Activated T-cell treated with anti-CD3 and anti-CD28 coated beads, Interleukin-2, amount 50 U/mL, for 24 hours (primary cell): ENCODE measurements around the gene SRF.

ENCODE experiments used
- DNase-seq: peaks from one replicate; pipeline ENCODE4 v3.0.0-alpha.2; 2020
- H3K27ac Mint-ChIP-seq: 2 replicates; pipeline ENCODE4 v1.8.0; 2020; ENCODE audit warnings: mild to moderate bottlenecking, mixed read lengths
- H3K27me3 Mint-ChIP-seq: 2 replicates; pipeline ENCODE4 v1.8.0; 2020; ENCODE audit warnings: mixed read lengths
- H3K36me3 Mint-ChIP-seq: 2 replicates; pipeline ENCODE4 v1.8.0; 2020; ENCODE audit warnings: low read depth, mixed read lengths
- H3K4me1 Mint-ChIP-seq: 2 replicates; pipeline ENCODE4 v1.8.0; 2020; ENCODE audit warnings: low read depth, mixed read lengths
- H3K4me3 Mint-ChIP-seq: 2 replicates; pipeline ENCODE4 v1.8.0; 2020; ENCODE audit warnings: mild to moderate bottlenecking, moderate library complexity, mixed read lengths
- H3K9me3 Mint-ChIP-seq: 2 replicates; pipeline ENCODE4 v1.8.0; 2020; ENCODE audit warnings: mixed read lengths

SRF gene

DNA sequence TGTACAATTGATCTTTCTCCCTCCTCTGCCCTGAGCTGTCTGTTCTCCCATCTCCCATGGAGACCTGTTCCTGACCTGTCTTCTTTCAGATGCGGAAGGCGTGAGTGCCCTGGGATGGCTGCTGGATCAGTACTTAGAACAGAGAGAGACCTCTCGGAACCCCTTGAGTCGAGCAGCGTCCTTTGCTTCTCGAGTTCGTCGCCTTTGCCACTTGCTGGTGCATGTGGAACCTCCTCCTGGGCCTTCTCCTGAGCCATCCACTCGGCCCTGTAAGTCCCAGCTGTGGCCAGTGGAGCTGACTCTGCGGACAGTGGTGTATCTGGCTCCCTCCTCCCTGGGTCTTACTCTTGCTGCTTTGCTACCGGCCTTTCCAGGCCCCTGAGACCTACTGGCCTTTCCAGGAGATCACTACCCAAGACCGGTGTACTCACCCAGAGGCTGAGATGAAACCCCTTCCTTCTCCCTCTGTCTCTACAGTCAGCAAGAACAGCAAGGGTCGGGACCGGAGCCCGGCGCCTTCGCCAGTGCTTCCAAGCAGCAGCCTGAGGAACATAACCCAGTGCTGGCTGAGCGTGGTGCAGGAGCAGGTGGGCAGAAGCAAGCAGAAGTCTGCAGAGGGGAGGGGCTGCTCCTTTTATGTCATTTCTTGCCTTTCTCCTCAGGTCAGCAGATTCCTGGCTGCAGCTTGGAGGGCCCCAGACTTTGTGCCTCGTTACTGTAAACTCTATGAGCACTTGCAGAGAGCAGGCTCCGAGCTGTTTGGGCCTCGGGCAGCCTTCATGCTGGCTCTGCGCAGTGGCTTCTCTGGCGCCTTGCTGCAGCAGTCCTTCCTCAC, 33.4 kb downstream of the SRF start:
- Mint-ChIP-seq H3K4me1 (no peaks in the 10 kb centered on the region), H3K36me3 (peaks cover 67% of the 10 kb centered on the region), H3K27me3 (no peaks in the 10 kb centered on the region), H3K27ac (no peak overlapping the region), H3K9me3 (no peaks in the 10 kb centered on the region), H3K4me3 (no peak overlapping the region)
- DNase-seq = no peak

DNA sequence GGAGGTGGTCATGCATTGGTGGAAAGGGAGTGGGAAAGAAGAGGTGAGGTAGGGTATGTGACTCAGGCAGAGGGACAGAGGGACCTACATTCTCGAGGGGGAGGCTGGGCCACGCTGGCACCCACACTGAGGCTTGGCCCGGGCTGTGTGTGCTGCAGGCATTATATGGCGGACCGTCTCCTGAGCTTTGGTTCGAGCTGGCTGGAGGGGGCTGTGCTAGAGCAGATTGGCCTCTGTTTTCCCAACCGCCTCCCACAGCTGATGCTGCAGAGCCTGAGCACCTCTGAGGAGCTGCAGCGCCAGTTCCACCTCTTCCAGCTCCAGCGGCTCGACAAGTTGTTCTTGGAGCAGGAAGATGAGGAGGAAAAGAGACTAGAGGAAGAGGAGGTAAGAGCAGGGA, 34.8 kb downstream of the SRF start:
- peaks cover 59% of the 10 kb centered on the region for H3K36me3 Mint-ChIP-seq
- no peak for DNase-seq
- H3K27me3 Mint-ChIP-seq = no peaks in the 10 kb centered on the region
- no peak overlapping the region for H3K27ac Mint-ChIP-seq
- no peaks in the 10 kb centered on the region for H3K4me1 Mint-ChIP-seq
- H3K4me3 Mint-ChIP-seq = no peak overlapping the region
- no peaks in the 10 kb centered on the region for H3K9me3 Mint-ChIP-seq

DNA sequence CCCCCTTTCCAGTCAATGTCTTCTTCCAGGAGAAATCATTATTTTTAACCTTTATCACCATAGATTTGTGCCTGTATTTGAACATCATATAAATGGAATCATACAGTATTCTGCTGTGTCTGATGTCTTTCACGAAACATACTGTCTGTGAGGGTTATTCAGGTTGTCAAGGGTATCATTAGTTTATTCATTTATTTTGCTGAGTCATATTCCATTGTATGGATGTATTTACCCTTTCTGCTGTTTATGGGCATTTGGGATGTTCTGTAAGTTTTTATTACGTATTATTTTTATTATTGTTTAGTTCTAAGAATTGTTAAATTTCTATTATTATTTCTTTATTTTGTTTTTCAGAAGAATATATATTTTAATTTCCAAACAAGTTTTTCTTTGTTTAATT, 36.2 kb downstream of the SRF start:
- Mint-ChIP-seq H3K27me3 (no peaks in the 10 kb centered on the region), H3K4me1 (no peaks in the 10 kb centered on the region), H3K27ac (peak overlapping the region; percentile 7), H3K9me3 (no peaks in the 10 kb centered on the region), H3K4me3 (no peak overlapping the region), H3K36me3 (peaks cover 51% of the 10 kb centered on the region)
- DNase-seq = no peak

DNA sequence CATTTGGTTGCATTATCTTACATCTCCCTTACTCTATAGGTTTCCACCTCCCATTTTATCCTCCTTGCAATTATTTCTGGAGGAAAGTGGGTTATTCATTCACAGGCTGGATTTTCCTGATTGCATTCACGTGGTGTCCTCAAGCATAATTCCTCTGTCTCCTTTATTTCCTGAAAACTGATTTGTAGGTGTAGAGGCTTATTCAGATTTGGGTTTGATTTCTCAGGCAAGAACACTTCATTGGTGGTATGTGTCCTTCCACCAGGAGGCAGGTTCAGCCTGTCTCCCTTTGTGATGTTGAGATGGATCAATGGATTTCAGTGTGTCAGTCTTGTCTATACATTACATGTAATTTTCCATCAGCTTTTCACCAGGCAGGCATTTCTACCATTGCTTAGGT, 40.9 kb downstream of the SRF start:
- Mint-ChIP-seq H3K9me3 (no peaks in the 10 kb centered on the region), H3K4me3 (no peak overlapping the region), H3K27me3 (no peaks in the 10 kb centered on the region), H3K4me1 (no peaks in the 10 kb centered on the region), H3K27ac (no peak overlapping the region), H3K36me3 (peaks cover 54% of the 10 kb centered on the region)
- DNase-seq = no peak

DNA sequence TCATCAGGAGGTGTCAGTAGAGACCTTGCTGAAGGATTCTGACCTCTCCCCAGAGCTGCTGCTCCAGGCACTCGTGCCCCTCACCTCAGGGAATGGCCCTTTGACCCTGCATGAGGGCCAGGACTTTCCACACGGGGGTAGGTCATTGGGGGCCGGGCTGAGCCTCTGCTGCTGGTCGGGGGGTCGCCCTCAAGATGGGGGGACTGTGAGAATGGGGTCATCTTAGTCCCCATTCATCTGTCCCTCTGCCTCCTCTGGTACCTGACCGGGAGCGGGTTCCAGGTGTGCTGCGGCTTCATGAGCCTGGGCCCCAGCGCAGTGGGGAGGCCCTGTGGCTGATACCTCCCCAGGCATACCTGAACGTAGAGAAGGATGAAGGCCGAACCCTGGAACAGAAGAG, 42.4 kb downstream of the SRF start:
- Mint-ChIP-seq H3K36me3 (peaks cover 61% of the 10 kb centered on the region), H3K9me3 (no peaks in the 10 kb centered on the region), H3K4me1 (no peaks in the 10 kb centered on the region), H3K4me3 (no peak overlapping the region), H3K27me3 (no peaks in the 10 kb centered on the region), H3K27ac (no peak overlapping the region)
- DNase-seq = no peak

DNA sequence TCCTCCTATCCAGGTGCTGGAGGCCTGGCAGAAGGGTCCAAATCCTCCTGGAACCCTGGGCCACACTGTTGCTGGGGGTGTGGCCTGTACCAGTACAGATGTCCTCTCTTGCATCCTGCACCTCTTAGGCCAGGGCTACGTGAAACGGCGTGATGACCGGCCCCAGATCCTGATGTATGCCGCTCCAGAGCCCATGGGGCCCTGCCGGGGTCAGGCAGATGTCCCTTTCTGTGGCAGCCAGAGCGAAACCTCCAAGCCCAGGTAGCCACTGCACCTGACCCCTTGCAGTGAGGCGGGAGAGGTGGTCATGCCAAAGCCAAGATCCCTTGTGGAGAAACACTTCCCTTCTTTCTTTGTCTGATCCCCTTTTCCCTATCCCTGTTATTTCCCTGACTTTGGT, 44.0 kb downstream of the SRF start:
- Mint-ChIP-seq H3K9me3 (no peaks in the 10 kb centered on the region), H3K36me3 (peaks cover 73% of the 10 kb centered on the region), H3K27ac (no peak overlapping the region), H3K27me3 (no peaks in the 10 kb centered on the region), H3K4me3 (no peak overlapping the region), H3K4me1 (no peaks in the 10 kb centered on the region)
- no peak for DNase-seq

DNA sequence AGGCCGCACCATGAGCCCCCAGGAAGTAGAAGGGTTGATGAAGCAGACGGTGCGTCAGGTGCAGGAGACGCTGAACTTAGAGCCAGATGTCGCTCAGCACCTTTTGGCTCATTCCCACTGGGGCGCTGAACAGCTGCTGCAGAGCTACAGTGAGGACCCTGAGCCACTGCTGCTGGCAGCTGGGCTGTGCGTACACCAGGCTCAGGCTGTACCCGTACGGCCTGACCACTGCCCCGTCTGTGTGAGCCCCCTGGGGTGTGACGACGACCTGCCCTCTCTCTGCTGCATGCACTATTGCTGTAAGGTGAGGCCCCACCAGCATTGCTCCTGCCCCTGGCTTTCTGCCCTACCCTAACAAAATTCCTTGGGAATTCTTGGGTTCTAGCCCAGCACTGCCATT, 45.1 kb downstream of the SRF start:
- Mint-ChIP-seq H3K4me1 (peaks cover 5% of the 10 kb centered on the region), H3K9me3 (no peaks in the 10 kb centered on the region), H3K27me3 (no peaks in the 10 kb centered on the region), H3K36me3 (peaks cover 79% of the 10 kb centered on the region), H3K27ac (no peak overlapping the region), H3K4me3 (no peak overlapping the region)
- no peak for DNase-seq

DNA sequence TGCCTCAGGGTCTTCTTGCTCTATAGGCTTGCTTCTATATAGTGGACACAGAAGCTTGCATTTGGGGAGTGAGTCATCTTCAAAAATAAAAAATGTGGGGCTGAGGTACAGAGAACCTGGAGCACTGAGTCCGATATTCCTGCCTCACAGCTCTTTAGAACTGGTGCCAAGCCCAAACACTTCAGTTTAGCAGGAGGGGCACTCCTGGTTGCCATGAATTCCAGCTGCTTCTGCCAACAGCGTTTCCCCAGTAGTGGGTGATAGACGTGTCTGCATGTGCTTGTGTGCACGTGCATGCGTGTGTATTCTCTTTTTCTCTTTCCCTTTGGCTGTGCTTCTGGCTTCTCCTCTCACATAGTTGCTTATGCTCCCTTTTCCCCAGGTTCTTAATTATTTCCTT, 46.3 kb downstream of the SRF start:
- no peak for DNase-seq
- Mint-ChIP-seq H3K36me3 (peaks cover 87% of the 10 kb centered on the region), H3K9me3 (no peaks in the 10 kb centered on the region), H3K27ac (no peak overlapping the region), H3K27me3 (no peaks in the 10 kb centered on the region), H3K4me3 (no peak overlapping the region), H3K4me1 (peaks cover 15% of the 10 kb centered on the region)

DNA sequence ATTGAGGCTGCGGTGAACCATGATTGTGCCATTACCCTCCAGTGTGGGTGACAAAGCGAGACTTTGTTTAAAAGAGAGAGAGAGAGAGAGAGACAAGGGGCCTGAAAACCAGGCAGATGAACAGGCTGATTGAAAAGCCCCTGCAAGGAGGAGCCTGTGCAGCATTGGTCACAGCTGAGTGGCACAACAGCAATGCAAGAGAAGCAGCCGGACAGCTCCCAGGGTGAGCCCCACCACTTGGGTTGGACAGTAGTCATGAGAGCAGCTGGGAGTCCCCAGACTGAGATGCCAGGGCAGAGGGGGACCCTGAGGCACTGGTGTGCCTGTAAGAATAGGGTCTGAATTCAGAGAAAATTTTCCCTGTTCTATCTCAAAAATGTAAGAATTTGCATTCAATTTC, 48.0 kb downstream of the SRF start:
- Mint-ChIP-seq H3K4me1 (peaks cover 32% of the 10 kb centered on the region), H3K27me3 (no peaks in the 10 kb centered on the region), H3K36me3 (peaks cover 92% of the 10 kb centered on the region), H3K4me3 (no peak overlapping the region), H3K9me3 (no peaks in the 10 kb centered on the region), H3K27ac (no peak overlapping the region)
- no peak for DNase-seq

DNA sequence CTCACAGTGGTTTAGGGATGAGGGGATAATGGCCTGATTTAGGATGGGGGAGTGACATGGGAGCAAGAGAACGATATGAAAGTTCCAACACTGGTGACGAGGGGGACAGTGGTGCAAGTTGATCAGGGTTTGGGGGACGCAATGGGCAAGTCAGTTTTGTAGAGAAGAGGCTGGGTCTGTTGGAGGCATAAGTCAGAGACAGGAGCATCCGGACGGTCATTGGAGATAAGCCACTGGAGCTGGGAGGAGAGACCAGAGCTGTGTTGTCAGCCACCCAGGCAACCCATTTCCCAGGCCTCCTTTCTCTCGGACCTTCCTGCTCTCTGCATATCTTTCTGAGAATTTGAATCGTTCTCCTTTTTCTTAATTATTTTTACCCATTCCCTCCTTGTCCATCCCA, 48.7 kb downstream of the SRF start:
- peaks cover 38% of the 10 kb centered on the region for H3K4me1 Mint-ChIP-seq
- no peaks in the 10 kb centered on the region for H3K9me3 Mint-ChIP-seq
- H3K36me3 Mint-ChIP-seq = peaks cover 92% of the 10 kb centered on the region
- H3K4me3 Mint-ChIP-seq = no peak overlapping the region
- DNase-seq = no peak
- H3K27me3 Mint-ChIP-seq = no peaks in the 10 kb centered on the region
- peak overlapping the region; percentile 6 for H3K27ac Mint-ChIP-seq

DNA sequence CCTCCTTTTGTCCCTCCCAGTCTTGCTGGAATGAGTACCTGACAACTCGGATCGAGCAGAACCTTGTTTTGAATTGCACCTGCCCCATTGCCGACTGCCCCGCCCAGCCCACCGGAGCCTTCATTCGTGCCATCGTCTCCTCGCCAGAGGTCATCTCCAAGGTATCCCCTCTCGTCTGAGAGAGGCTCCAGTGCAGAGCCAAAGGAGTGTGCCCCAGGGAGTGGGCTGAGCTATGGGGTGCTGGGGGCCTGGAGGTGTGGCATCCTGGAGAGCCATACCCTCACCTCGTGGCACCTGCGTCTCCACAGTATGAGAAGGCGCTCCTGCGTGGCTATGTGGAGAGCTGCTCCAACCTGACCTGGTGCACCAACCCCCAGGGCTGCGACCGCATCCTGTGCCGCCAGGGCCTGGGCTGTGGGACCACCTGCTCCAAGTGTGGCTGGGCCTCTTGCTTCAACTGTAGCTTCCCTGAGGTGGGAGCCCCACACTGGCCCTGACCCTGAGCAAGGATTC, 49.4 kb downstream of the SRF start:
- Mint-ChIP-seq H3K27ac (peak overlapping the region; percentile 63), H3K4me3 (no peak overlapping the region)

DNA sequence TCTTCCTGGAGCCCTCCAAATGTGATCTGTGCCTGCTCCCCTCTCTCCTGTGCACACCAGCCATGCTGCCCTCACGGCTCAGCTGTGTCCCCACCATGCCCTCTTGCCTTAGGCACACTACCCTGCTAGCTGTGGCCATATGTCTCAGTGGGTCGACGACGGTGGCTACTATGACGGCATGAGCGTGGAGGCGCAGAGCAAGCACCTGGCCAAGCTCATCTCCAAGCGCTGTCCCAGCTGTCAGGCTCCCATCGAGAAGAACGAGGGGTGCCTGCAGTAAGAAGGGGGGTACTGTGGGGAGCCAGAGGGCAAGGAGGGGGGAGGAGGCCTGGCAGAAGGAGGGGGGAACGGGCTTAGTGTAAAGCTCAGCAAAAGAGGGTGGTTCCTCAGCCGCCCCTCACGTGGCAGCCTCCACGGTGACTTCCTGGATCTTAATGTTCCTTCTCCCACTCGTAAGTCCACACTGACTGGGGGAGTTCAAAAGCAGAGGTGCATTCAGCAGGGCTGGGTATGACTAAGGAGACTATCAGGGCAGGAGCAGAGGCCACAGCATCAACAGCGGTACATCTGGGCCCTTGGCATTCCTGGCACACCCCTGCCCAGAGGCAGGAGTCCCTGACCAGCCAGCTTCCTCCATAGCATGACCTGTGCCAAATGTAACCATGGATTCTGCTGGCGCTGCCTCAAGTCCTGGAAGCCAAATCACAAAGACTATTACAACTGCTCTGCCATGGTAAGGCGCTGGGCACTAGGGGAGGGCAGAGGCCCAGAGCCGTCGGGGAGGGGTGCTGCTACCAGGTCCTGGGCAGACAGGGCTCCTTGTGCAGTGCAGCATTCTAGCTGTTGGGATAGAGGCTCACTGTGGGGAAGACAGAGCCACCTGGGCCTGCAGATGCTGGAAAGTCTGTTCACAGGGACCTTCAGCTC, 50.2 kb downstream of the SRF start:
- Mint-ChIP-seq H3K4me1 (peaks cover 50% of the 10 kb centered on the region), H3K4me3 (no peak overlapping the region), H3K9me3 (no peaks in the 10 kb centered on the region), H3K36me3 (peaks cover 91% of the 10 kb centered on the region), H3K27ac (peak overlapping the region; percentile 96), H3K27me3 (no peaks in the 10 kb centered on the region)
- no peak for DNase-seq

More for the DNA sequence above, 49.4 kb downstream of the SRF start:
- DNase-seq = no peak
- Mint-ChIP-seq H3K36me3 (peaks cover 91% of the 10 kb centered on the region), H3K4me1 (peaks cover 42% of the 10 kb centered on the region), H3K9me3 (no peaks in the 10 kb centered on the region), H3K27me3 (no peaks in the 10 kb centered on the region)

DNA sequence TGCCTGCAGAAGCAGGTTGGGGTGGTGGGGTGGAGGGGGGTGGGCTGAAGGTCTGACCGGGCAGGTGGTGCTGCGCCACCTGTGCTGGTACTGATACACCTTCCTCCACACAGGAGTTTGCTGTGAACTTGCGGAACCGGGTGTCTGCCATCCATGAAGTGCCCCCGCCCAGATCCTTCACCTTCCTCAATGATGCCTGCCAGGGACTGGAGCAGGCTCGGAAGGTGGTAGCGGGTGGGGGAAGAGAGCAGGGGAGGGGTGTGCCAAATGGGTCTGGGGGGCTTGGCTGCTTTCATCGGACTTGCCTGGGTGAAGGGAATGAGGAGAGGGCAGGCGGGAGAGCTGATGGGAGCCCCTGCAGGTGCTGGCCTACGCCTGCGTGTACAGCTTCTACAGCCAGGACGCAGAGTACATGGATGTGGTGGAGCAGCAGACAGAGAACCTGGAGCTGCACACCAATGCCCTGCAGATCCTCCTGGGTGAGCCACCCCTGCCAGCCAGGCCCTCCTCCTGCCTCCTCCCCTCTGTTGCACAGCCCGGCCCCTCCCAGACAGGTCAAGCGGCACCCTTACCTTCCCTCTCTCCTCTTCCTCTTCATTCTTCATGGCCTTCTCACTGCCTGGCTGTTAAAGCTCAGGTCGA, 51.5 kb downstream of the SRF start:
- Mint-ChIP-seq H3K27me3 (no peaks in the 10 kb centered on the region), H3K4me1 (peaks cover 59% of the 10 kb centered on the region)

DNA sequence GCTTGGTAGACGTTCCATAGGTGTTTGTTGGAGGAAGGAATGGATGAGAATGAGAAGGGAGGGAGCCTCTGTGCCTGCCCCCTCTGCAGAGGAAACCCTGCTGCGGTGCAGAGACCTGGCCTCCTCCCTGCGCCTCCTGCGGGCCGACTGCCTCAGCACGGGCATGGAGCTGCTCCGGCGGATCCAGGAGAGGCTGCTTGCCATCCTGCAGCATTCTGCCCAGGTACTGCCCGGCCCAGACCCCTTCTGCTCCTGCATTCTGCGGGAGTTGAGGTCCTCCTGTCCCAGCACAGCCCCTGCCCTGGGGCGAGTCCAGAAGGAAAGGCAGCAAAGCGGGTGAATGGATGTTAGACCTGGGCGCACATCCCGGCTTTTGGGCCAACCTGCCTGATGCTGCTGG, 52.1 kb downstream of the SRF start:
- DNase-seq = no peak
- Mint-ChIP-seq H3K27ac (peak overlapping the region; percentile 96), H3K4me3 (peak overlapping the region; percentile 78), H3K27me3 (no peaks in the 10 kb centered on the region), H3K4me1 (peaks cover 65% of the 10 kb centered on the region), H3K36me3 (peaks cover 90% of the 10 kb centered on the region), H3K9me3 (no peaks in the 10 kb centered on the region)

More for the DNA sequence above, 51.5 kb downstream of the SRF start:
- H3K4me3 Mint-ChIP-seq = no peak overlapping the region
- peak overlapping the region; percentile 96 for H3K27ac Mint-ChIP-seq
- peaks cover 88% of the 10 kb centered on the region for H3K36me3 Mint-ChIP-seq
- H3K9me3 Mint-ChIP-seq = no peaks in the 10 kb centered on the region
- DNase-seq = no peak
